Measurements from ENCODE around the gene CLPX.

DNA sequence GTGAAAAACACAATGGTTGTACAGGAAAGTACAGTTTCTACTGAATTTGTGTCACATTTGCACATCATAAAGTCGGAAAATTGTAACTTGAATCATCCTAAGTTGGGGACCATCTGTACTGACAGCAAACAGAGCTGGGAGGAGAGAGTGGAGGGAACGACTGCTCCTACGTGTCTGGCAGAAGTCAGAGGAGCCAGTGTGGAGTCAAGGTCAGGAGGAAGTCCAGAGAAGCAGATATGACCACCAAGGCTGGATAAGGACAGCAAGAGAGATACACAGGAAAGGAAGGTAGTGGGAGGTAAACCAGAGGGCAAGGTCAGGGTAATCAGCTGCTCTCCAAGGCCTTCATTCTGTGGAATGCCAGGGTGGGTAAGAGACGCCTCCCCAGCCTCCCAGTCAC, 28.9 kb upstream of the CLPX start:
- no peak for TF ChIP-seq POLR2A (IDR thresholded peaks at IDR 0.05; ENCODE audit: low read depth, low read length)
- no peak for TF ChIP-seq POLR2AphosphoS5 (IDR thresholded peaks at IDR 0.05; ENCODE audit: low read depth, low read length)

Measured in GM12892 (cell line).